ENCODE results near the gene GNS.

Gene GNS

DNA sequence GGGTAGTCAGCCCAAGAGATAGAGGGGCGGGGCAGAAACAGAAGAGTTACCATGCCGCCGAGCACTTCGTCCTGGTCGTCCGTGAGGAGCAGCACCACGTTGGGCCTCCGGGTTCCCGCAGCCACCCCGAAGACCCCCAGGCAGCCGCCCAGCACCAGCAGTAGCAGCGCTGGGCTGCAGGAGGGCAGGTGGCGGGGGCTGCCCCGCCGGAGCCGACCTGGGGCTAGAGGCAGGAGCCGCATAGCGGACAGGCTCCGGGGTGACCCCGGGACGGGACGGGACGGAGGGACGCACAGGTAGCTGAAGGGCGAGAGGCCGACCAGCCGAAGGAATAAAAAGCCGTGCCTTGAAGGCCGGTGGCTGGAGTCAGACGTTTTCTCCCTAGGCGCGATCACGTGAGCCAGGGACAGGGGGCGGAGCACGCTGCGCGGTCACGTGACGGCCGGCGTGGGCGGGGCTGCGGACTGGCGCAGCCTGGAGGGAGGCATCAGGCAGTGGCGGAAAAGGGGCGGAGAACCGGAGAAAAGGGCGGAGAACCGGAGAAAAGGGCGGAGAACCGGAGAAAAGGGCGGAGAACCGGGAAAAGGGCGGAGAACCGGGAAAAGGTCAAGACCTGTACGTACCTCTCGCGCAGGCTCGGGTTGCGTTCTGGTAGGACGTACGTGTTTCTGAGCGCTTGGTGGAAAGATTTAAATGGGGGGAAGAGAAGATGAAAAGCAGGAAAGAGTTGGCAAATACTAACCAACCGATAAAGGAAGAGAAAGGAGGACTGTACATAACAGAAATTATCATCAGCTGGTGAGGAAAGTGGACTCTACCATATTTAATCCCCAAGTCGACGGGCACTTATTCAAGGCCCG is at the start of gene GNS:
Gene GNS, minus strand, starts transcription at position 372 of the 860 bp plus-strand sequence. Its CDS starts 130 bp downstream, at position 242.
- FAIRE-seq = peak; percentile 91

DNA sequence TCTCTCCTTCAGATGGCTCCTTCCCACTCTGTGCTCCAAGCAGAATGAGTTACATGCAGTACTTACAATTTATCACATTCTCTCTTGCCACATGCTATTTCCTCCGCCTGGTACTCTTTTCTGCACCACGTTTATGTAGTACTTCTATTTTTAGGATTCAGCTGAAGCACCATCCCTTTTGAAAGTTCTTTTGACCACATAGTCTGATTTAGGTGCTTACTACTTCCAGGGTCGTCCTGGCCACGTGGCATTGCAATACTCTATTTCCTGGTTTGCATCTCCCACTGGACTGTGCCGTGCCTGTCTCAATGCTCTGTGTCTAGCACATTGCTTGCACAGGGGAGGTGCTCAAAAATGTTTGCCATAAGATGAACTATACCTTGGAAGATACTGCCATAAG is 48.9 kb upstream of the GNS start:
- no peak for FAIRE-seq

DNA sequence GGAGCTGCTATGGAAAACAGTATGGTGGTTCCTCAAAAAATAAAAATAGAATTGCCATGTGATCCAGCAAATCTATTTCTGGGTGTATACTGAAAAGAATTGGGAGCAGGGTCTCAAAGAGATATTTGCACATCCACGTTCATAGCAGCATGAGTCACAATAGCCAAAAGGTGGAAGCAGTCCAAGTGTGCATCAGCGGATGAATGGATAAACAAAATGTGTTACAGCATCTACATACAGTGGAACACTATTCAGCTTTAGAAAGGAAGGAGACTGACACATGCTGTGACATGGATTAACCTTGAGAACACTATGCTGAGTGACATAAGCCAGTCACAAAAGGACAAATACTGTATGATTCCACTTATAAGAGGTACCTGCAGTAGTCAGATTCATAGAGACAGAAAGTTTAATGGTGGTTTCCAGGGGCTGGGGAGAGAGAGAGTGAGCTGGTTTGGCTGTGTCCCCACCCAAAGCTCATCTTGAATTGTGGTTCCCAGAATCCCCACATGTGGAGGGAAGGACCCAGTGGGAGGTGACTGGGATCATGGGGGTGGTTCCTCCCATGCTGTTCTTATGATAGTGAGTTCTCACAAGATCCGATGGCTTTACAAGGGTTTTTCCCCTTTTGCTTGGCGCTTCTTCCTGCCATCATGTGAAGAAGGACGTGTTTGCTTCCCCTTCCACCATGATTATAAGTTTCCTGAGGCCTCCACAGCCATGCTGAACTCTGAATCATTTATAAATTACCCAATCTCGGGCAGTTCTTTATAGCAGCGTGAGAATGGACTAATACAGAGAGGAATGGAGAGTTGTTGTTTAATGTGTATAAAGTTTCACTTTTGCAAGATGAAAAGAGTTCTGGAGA is 47.6 kb upstream of the GNS start:
- FAIRE-seq = no peak

DNA sequence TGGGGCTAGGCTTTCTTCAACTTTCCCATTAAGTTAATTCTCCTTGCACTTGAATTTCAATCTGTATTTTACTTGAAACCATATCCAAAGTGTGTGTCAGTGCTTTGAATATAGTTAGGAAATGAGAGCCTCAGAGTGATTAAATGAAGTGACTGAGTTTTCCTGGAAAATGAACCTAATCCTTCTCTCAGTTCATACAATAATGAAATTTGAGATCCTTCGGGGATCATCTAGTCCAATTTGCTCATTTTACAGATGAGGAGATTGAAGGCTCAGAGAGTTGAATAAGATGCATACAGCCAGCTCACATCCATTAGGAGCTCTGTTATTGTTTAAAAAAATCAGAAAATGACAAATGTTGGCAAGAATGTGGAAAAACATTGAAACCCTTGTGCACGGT is 47.0 kb upstream of the GNS start:
- no peak for FAIRE-seq

DNA sequence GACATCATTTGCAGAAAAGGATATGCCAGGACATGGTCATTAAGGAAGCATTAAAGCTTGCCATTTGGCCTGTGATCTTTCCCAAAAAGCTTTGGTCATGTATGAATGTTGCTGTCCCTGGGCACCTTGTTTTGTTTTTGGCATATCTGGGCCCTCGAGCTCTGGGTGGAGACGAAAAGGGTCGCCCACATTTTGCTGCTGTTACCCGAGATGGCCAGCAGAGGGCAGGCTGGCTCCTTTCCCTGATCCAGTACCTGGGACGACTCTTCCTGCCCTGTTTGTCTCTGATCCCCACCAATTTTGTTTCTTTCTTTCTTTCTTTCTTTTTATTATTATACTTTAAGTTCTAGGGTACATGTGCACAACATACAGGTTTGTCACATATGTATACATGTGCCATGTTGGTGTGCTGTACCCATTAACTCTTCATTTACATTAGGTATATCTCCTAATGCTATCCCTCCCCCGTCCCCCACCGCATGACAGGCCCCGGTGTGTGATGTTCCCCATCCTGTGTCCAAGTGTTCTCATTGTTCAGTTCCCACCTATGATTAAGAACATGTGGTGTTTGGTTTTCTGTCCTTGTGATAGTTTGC is 43.1 kb upstream of the GNS start:
- peak; percentile 75 for FAIRE-seq

DNA sequence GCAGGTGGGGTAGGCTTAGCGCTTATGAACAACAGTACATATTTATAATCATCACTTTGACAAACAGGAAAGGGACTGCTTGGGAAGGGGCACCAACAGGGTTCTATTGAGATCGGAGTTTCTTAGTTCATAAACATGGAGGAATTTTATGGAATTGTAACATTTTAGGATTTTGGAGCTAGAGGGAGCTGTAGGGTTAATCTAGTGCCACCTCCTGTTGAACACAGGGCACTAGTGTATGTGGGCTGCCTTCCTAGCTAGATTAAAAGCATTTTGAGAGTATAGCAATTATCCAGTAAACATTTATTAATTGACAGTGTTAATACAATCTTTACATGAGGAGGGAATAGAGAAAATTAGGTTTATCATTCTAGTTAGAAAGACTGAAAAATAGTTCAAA is 42.2 kb upstream of the GNS start:
- peak; percentile 67 for FAIRE-seq

DNA sequence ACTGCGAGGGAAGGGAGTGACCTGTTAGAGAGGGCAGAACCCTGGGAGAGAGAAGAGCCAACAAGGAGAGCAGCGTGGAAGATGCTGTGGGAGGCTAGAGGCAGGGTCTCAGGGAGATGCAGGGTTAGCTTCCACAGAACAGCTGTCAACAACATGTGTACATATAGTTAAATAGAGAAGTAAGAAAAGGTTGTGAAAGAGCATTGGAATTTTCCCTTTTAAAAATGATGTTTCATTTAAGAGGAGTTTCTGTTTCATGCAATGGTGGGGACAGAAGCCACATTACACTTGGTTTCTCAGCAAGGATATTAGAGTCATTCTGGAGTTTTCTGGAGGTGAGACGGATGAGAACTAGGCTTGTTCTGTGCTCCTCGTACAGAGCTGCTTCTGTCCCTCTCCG is 41.4 kb upstream of the GNS start:
- no peak for FAIRE-seq

DNA sequence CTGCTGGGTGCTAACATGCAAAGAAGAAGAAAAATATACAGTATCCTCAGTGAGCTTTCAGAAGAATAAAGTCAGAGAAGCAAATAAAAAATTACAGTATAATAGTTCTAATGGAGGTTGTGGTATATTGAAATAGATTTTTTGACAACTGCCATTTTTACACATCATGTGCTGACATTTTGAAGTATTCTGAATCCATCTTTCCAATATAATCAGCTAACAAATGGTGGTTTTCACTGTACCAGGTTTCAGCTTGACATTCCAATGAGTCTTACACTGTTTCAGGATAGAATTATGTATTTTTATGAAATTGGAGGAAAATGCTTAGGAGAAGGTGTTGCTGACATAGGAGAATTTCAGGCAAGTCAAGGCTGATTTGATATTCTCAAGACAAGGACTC is 39.0 kb upstream of the GNS start:
- no peak for FAIRE-seq

DNA sequence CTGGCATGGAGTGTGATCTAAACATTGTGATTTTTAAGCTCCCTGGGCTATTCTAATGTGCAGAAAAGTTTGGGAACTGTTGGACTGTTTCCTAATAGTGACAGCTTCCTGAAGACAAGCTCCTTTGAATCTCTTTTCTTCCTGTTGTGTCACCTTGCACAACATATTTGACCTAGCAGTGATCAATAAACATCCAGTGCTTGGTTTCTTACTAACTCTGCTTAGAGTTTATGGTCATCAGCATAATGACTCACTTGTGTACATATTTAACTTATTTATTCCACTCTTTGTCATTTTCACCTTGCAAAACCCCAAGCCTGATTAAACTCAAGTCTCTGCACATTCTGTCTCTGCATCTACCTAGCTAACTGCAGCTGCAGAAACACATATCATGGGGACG is 38.0 kb upstream of the GNS start:
- no peak for FAIRE-seq

DNA sequence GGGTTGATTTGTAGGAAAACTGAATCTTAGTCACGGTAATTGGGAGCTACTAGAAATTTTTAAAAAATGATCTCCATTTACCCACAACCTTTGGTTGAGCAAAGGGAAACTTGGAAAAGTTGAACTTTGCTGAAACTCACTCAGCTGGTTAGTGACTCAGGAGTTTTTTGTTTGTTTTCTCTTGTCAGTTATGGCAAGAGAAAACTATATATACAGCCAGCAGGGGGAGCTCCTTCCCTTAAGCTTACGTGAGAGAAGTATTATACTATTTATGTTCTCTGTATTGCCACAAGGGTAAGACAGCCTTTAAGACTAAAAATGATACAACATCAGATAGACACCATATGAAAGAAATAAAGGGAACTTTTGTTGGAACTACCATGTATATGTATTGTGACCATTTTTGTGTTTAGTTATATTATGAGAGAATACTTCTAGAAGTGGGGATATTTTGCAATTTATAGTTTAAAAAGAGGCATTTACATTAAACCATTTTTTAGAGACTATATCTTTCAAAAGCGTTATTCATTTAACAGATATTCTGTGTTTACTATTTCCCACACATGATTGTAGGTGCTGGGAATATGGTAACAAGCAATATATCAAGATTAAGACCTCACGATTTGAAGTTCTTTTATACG is 37.1 kb upstream of the GNS start:
- FAIRE-seq = peak; percentile 97

DNA sequence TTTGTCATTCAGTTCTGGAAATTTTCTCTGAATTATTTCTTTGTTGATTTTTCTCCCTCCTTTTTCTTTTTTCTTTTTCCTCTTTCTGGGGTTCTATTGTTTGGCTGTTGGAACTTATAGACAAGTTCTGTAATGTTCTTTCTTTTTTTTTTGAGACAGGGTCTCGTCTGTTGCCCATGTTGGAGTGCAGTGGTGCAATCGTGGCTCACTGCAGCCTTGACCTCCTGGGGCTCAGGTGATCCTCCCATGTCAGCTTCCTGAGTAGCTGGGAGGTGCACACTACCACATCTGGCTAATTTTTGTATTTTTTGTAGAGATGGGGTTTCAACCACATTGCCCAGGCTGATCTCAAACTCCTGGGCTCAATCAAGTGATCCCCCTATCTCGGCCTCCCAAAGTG is 35.1 kb upstream of the GNS start:
- FAIRE-seq = no peak

DNA sequence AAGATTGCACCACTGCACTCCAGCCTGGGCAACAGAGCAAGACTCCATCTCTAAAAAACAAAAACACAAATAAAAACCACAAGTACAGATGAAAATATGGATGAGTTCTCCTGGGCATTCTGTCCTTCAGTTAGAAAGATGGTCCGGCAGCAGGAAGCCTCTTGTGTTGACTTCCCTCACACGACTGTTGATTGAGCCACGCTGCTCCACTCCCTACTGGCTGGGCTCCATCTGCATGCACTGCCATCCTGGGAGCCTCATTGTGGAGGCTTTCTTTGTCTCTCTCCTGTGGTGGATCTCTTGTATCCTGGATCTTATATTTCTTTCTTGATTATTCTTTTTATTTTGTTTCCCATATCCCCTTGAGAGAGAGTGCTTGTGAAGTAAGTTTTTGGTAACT is 34.4 kb upstream of the GNS start:
- FAIRE-seq = no peak

DNA sequence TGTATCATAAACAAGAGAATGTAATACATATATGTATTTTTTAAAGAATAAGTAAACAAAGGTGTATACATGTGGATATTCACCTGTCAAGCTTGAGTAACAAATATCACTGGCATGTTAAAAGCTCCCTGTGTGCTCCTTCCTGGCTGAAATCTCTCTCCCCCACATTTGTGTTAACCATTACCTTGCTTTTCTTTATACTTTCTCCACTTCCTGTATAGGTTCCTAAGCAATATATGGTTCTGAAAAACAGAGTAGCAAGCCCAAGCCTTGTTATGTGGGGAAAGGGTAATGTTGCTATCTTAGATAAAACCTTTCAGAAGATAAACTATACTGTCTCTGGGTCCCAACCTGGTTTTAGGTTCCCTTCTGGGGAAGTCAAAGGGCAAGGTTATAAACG is 32.9 kb upstream of the GNS start:
- FAIRE-seq = no peak

DNA sequence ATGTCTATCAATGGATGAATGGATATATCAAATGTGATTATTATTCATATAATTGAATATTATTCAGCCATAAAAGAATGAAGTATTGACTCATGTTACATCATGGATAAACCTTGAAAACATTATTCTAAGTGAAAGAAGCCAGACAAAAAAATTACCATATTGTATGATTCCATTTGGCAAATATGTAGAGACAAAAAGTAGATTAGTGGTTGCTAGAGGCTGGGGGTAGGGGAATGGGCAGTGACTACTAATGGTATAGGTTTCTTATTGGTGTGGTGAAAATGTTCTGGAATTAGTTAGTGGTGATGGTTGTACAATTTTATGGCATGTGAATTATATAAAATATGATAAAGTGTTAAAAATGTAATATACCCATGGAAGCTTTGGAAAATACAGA is 31.8 kb upstream of the GNS start:
- FAIRE-seq = peak; percentile 6

DNA sequence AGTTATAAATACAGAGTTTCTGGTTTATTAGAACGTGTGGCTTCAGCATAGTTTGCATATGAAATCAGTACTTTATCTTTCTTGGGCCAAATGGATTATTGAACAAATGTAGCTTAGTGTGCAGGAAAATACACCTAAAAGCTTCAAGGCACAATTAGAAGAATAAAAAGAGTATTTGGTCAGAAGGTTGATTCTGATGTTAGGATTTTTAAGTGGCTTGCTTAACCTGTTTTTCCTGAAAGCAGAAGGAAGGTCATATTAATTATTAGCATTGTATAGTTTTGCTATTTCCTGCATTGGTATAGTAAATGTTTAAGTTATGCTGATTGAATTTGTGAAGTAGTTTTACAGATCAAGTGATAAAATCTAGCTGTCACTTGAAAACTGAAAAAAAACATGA is 31.0 kb upstream of the GNS start:
- FAIRE-seq = no peak

DNA sequence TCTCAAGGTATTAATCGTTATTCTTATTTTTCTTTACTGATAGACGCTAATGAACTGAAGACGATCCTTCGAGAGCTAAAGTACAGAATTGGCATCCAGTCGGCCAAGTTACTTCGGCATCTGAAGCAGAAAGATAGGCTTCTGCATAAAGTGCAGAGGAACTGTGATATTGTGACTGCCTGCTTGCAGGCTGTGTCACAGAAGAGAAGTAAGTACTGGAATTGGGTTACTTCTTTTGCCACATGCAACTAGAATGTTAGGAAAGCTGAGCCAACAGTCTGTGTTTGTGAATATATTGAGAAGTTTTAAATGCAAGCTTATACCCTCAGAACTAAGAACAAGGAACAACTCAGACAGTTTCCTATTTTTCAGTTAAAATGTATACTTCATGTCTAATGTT is 26.6 kb upstream of the GNS start:
- no peak for FAIRE-seq

DNA sequence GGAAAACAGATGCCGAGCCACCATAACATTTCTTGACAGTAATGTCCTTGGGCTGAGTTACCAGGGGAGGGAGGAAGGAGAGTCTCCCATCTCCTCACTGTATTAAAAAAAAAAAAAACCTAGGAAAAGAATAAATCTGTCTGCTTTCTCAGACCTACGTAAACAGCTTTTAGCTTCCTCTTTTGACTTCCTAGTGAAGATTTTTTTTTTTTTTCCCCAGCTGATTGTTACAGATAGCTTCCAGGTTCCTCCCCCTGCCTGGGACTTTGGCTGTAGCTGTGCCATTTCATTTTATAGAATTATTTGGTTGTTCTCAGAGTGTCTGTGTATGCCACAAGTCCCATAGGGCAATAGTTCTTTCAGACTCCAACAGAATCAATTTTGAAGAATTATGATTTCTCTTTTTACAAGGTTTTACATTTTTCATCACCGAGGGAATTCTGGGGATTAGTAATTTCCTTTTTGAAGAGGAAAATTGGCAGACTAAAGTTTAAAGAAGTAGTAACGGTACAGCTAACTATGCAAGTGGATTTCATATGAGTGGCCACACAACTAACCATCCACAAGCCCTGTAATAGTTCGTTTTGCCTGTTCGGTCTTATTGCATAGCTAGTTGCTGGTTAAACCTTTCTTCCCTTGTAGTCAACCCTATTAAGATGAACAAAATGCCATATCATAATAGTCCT is 23.1 kb upstream of the GNS start:
- no peak for FAIRE-seq

DNA sequence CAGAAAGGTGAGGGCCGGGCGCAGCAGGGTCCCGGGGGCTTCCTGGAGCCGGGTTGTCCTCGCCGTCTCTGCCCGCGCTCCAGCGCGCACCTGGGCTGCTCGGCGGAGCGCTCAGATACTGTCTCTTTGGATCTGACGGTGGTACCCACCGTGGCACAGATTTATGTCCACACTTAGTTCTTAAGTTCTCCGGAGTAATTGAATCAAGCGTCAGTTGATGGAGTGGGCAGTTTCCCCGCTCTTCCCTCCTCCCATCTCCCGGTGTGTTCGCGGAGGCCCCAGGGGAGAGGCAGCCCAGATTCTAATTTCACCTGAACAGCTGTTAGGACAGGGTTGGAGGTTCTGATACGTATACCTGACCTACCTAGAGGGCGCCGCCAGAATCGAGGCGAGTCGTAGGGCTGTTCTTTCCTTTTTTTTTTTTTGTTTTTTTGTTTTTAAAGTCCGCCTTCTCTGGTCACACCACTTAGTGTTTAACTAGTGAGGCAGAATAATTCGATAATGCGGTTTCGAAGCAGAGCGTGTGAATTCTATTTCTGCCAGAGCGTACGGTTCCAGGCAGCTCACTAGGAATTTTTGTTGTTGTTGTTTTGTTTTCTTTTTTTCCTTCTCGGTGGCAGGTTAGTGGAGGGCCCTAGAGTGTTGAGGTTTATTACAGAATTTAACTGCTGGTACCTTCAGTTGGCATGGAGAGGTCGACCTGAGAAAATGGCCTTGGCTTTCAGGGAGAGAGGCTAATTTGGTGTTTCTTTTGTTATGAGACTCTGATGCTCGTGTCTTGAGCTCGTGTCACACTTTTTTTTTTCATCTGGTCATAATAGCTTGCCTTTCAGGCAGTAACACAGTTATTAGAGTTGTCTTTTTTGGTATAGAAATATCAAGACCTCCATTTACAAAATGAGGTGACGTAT is 22.3 kb upstream of the GNS start:
- no peak for FAIRE-seq

DNA sequence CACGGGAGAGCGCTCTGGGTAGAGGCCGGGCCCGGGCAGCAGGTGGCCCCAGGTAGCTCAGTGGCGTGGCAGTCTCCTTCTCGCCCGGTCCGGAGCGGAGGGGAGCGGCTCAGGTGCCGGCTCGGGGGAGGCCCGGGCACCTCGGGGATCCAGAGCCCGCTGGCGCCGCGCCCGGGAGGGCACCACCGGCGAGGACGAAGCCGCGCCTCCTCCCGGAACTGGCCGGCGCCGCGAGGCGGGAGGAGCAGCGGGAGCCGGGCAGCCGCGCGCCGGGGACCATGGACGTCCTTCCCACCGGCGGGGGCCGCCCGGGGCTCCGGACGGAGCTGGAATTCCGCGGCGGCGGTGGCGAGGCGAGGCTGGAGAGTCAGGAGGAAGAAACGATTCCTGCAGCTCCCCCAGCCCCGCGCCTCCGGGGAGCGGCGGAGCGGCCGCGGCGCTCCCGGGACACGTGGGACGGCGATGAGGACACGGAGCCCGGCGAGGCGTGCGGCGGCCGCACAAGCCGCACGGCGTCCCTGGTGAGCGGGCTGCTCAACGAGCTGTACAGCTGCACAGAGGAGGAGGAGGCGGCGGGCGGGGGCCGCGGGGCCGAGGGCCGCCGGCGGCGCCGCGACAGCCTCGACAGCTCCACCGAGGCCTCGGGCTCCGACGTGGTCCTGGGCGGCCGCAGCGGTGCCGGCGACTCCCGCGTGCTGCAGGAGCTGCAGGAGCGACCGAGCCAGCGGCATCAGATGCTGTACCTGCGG is 21.5 kb upstream of the GNS start:
- no peak for FAIRE-seq

DNA sequence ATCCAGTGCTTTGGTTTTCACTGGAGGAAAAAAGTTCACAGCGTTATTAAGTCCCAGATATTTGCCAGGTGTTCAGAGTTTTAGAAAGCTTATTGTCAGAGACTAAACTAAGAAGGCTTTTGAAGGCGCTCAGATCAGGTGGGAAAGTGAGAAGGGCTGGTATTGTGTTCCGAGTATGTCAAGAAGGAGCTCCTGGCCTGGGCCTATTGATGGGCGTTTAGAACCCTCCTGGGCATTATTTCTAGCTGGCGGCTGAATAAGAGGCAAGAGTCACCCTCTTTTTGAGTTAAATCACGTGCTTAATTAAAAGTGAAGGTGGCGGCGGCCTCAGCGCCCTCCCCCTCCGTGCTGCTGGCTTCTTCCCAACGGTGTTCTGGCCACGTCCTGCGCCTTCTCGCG is 20.9 kb upstream of the GNS start:
- FAIRE-seq = no peak

Data from G401.6 (cell line).